Measurements from ENCODE around the gene CST3.

The CST3 gene

GRCh38 chr20:23602241-23602640 lies 35.5 kb downstream of the CST3 start:
- DNase-seq (ENCODE audit: low spot score), result no peak

GRCh38 chr20:23601715-23602114 lies 36.0 kb downstream of the CST3 start:
- no peak for DNase-seq (ENCODE audit: low spot score)

GRCh38 chr20:23598481-23598880 lies 39.3 kb downstream of the CST3 start:
- no peak for DNase-seq (ENCODE audit: low spot score)

- DNase-seq (ENCODE audit: low spot score), result no peak
These were observed 41.0 kb downstream of the CST3 start for GRCh38 chr20:23596579-23597250.

GRCh38 chr20:23595941-23596340 lies 41.8 kb downstream of the CST3 start:
- DNase-seq (ENCODE audit: low spot score), result no peak

GRCh38 chr20:23588434-23589403 lies 49.0 kb downstream of the CST3 start:
- DNase-seq (ENCODE audit: low spot score), result no peak

GRCh38 chr20:23587631-23588030 lies 50.1 kb downstream of the CST3 start:
- no peak for DNase-seq (ENCODE audit: low spot score)

- no peak for DNase-seq (ENCODE audit: low spot score)
These were observed 50.8 kb downstream of the CST3 start for GRCh38 chr20:23586735-23587525.

- no peak for DNase-seq (ENCODE audit: low spot score)
These were observed 51.7 kb downstream of the CST3 start for GRCh38 chr20:23585808-23586734.

GRCh38 chr20:23585449-23585807 lies 52.3 kb downstream of the CST3 start:
- no peak for DNase-seq (ENCODE audit: low spot score)

GRCh38 chr20:23584434-23585199 lies 53.1 kb downstream of the CST3 start:
- DNase-seq (ENCODE audit: low spot score), result no peak
